GM18502 (cell line): ENCODE data around the gene PLAAT2.
"Not testable (repeated sequence)": the region's sequence is repeated elsewhere in the genome, so short reads cannot be mapped to it uniquely, and the experiment has no call there.

Source experiments
- ATAC-seq: cut with Tn5 transposase; IDR thresholded peaks from one replicate; pipeline ENCODE4 v1.9.1; 2021; ENCODE audit warnings: mild to moderate bottlenecking; ENCODE audit not compliant: unreplicated experiment, poor library complexity

PLAAT2 gene

GRCh38 chr11:63563201-63564055 lies at the start of gene PLAAT2:
TSS of gene PLAAT2 (minus strand) at chr11:63563379. CDS start at chr11:63563324, 55 bp downstream.
- ATAC-seq = no peak

GRCh38 chr11:63612181-63612580 lies 49.0 kb upstream of the PLAAT2 start:
- ATAC-seq = no peak

- ATAC-seq = no peak
Observed at GRCh38 chr11:63611395-63611747, 48.2 kb upstream of the PLAAT2 start.

- ATAC-seq = no peak
Observed at GRCh38 chr11:63610604-63611394, 47.6 kb upstream of the PLAAT2 start.

- no peak for ATAC-seq
Observed at GRCh38 chr11:63609971-63610580, 46.9 kb upstream of the PLAAT2 start.

GRCh38 chr11:63609536-63609935 lies 46.4 kb upstream of the PLAAT2 start:
- no peak for ATAC-seq

- ATAC-seq = no peak
Observed at GRCh38 chr11:63608353-63609345, 45.5 kb upstream of the PLAAT2 start.

- no peak for ATAC-seq
Observed at GRCh38 chr11:63603180-63603518, 40.0 kb upstream of the PLAAT2 start.

- not testable (repeated sequence) for ATAC-seq
Observed at GRCh38 chr11:63602290-63603179, 39.4 kb upstream of the PLAAT2 start.

GRCh38 chr11:63599211-63600122 lies 36.3 kb upstream of the PLAAT2 start:
- ATAC-seq = no peak

GRCh38 chr11:63598556-63598955 lies 35.4 kb upstream of the PLAAT2 start:
- ATAC-seq = no peak

- ATAC-seq = no peak
Observed at GRCh38 chr11:63595296-63595695, 32.1 kb upstream of the PLAAT2 start.

GRCh38 chr11:63592975-63593395 lies 29.8 kb upstream of the PLAAT2 start:
- no peak for ATAC-seq

- ATAC-seq = no peak
Observed at GRCh38 chr11:63590024-63590788, 27.0 kb upstream of the PLAAT2 start.

- no peak for ATAC-seq
Observed at GRCh38 chr11:63589000-63589399, 25.8 kb upstream of the PLAAT2 start.

- no peak for ATAC-seq
Observed at GRCh38 chr11:63586451-63587166, 23.4 kb upstream of the PLAAT2 start.

GRCh38 chr11:63583357-63583677 lies 20.1 kb upstream of the PLAAT2 start:
- ATAC-seq = no peak
